Stimulated activated memory B cell treated with anti-CD40 and anti-IgM and Interleukin-4, amounts not matched to agents 10 μg/mL and 1 μg/mL and 100 μg/mL, for 72 hours (primary cell): ENCODE data around the gene NKX1-1.

ENCODE experiments used
- ATAC-seq: fragments of 150-1000 bp; cut with Tn5 transposase; 2 replicates; pipeline ENCODE4 v1.10.0; 2021
- H3K27ac Mint-ChIP-seq: one replicate; pipeline ENCODE4 v1.8.0; 2022; ENCODE audit warnings: mild to moderate bottlenecking, mixed read lengths
- H3K27me3 Mint-ChIP-seq: one replicate; pipeline ENCODE4 v1.8.0; 2022; ENCODE audit warnings: mixed read lengths
- H3K36me3 Mint-ChIP-seq: one replicate; pipeline ENCODE4 v1.8.0; 2022; ENCODE audit warnings: mixed read lengths
- H3K4me1 Mint-ChIP-seq: one replicate; pipeline ENCODE4 v1.8.0; 2022; ENCODE audit warnings: mixed read lengths
- H3K4me3 Mint-ChIP-seq: one replicate; pipeline ENCODE4 v1.8.0; 2022; ENCODE audit warnings: mild to moderate bottlenecking, moderate library complexity, mixed read lengths
- H3K9me3 Mint-ChIP-seq: one replicate; pipeline ENCODE4 v1.8.0; 2022; ENCODE audit warnings: mixed read lengths

NKX1-1 gene

DNA sequence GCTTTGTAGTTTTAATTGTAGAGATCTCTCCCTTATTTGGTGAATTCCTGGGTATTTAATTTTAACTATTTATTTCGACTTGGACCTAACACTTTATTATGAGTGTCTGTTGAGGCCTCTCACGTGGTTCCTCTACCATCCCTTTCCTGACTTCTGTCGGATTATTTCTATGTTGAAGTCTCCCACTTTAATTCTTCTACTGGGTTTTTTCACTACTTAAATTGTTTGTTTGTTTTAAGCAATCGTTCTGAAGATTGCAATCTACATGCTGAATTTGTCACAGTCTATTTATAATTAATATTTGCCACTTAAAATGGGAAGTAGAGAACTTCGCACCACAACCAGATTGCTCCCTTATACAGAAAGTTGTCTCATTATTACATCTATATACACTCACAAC lies 20.8 kb upstream of the NKX1-1 start:
- Mint-ChIP-seq H3K36me3 (no peaks in the 10 kb centered on the region), H3K27ac (no peak overlapping the region), H3K9me3 (no peaks in the 10 kb centered on the region), H3K4me3 (no peak overlapping the region), H3K27me3 (peaks cover 40% of the 10 kb centered on the region), H3K4me1 (no peaks in the 10 kb centered on the region)
- ATAC-seq, result no peak

DNA sequence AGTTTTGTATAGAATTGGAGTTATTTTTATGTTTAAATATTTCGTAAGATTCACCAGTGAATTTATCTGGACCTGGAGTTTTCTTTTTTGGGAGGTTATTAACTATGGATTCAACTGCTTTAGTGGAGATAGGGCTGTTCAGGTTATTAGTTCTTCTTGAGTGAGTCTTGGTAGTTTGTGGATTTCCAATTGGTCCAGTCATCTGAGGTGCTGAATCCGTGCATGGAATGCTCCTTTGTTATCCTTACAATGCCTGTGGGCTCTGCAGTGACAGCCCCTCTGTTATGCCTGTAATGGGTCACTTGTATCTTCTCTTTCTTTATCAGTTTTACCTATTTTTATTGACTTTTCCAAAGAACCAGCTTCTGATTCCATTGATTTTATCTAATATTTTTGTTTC lies 15.4 kb upstream of the NKX1-1 start:
- no peak overlapping the region for H3K4me3 Mint-ChIP-seq
- H3K27ac Mint-ChIP-seq, result no peak overlapping the region
- no peaks in the 10 kb centered on the region for H3K36me3 Mint-ChIP-seq
- no peak for ATAC-seq
- no peaks in the 10 kb centered on the region for H3K4me1 Mint-ChIP-seq
- peaks cover 53% of the 10 kb centered on the region for H3K27me3 Mint-ChIP-seq
- H3K9me3 Mint-ChIP-seq, result no peaks in the 10 kb centered on the region

DNA sequence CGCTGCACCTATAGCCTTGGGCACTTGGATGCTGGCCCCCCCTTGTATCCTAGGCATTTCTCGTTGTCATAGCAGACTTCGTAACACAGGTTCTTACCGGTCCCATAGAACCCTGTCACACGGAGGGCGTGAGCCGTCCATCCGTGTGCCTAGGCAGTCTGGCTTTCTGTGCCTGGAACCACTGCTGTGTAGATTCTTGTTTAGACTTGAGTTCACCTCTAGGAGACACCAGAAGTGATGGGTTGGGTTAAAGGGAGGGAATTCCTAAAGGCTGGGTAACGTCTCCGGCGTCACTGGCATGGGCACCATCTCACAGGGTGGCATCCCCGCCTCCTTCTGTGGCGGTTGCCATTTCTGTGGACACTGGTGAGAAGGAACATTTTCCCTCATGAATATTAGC lies 13.5 kb upstream of the NKX1-1 start:
- ATAC-seq, result no peak
- no peak overlapping the region for H3K27ac Mint-ChIP-seq
- H3K4me1 Mint-ChIP-seq, result no peaks in the 10 kb centered on the region
- H3K9me3 Mint-ChIP-seq, result no peaks in the 10 kb centered on the region
- H3K27me3 Mint-ChIP-seq, result peaks cover 51% of the 10 kb centered on the region
- no peak overlapping the region for H3K4me3 Mint-ChIP-seq
- no peaks in the 10 kb centered on the region for H3K36me3 Mint-ChIP-seq

DNA sequence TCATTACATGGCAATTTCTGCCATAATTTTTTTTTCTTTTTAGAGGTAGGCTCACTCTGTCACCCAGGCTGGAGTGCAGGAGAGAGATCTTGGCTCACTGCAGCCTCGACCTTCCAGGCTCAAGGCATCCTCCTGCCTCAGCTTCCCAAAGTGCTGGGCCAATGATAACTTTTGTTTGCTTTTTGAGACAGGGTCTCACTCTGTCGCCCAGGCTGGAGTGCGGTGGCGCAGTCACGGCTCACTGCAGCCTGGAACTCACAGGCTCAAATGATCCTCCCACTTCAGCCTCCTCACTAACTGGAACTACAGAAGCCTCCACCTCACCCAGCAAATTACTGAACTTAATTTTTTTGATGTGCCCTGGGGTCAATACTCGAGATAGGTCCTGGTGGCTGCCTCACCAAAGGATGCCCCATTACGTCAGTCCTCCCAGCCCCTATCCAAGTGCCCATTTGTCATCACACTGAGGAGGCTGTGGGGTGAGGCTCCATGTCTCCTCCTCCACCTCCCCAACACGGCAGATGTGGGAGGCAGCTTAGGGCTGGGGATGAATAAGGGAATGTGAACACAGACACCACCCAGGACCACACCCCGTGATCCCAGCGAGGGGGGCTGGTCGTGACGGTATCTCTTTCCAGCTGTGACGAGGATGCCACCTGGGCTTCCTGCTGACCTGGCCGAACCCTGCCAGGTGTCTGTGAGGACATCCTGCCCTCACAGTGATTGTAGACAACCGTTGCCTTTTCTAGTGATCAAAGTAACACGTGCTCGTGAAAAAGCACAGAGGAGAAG lies 12.4 kb upstream of the NKX1-1 start:
- ATAC-seq, result no peak
- no peaks in the 10 kb centered on the region for H3K4me1 Mint-ChIP-seq
- peaks cover 44% of the 10 kb centered on the region for H3K27me3 Mint-ChIP-seq
- H3K36me3 Mint-ChIP-seq, result no peaks in the 10 kb centered on the region
- no peaks in the 10 kb centered on the region for H3K9me3 Mint-ChIP-seq
- H3K4me3 Mint-ChIP-seq, result no peak overlapping the region
- H3K27ac Mint-ChIP-seq, result no peak overlapping the region

DNA sequence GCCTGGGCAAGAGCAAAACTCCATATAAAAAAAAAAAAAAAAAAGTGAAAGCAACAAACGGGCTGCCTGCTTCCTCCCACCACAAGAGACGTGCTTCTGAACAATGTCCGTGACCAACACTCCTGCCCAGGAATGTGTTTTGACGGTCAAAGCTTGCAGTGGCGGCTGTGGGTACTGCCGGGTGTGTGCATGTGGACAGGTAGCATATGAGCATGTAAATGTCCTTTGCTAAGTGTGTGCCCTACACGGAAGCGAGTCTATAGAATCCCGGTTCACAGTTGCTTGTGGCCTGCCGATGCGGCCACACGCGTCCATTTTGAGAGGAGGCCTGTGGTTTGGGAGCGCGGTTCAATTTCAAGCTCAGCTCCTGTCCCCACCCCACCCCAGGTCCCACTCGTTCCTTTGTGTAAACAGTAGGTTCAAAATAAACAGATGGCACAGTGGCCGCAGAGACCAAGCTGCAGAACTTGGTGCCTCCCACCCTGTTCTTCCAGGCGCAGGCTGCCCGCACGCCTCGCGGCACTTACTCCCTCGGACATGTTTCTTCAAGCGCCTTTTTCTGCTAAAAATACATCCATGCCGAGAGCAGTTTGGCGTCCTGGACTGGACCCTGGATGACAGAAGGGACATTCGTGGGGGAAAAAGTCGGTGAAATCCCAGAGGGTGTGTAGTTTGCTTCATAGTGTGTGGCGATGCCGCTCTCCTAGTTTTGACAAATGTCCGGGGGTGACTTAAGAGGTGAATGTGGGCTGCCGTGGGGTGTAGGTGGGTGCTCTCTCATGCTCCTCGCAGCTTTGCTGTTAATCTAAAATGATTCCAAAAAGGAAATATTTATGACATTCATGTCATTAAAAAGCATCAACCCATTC lies 11.5 kb upstream of the NKX1-1 start:
- Mint-ChIP-seq H3K9me3 (no peaks in the 10 kb centered on the region), H3K27me3 (peaks cover 51% of the 10 kb centered on the region), H3K36me3 (no peaks in the 10 kb centered on the region), H3K4me3 (no peak overlapping the region), H3K4me1 (no peaks in the 10 kb centered on the region), H3K27ac (no peak overlapping the region)
- ATAC-seq, result no peak

DNA sequence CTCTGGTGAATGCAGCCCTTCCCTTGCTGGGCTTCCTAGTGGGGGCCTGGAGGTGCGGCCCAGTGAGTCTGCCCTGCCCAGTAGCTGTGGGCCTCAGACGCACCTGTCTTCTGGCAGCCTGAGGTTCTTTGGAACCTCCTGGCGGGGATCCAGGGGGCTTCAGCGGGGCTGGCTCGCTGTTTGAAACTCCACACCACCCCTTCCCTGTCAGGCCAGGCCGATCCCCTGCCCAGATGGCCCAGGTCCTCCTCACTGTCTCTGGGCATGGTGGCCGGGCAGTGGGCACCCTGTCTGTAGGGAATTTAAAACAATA lies 10.7 kb upstream of the NKX1-1 start:
- Mint-ChIP-seq H3K27ac (no peak overlapping the region), H3K4me1 (no peaks in the 10 kb centered on the region), H3K36me3 (no peaks in the 10 kb centered on the region), H3K9me3 (no peaks in the 10 kb centered on the region), H3K27me3 (peaks cover 60% of the 10 kb centered on the region), H3K4me3 (no peak overlapping the region)
- ATAC-seq, result no peak

DNA sequence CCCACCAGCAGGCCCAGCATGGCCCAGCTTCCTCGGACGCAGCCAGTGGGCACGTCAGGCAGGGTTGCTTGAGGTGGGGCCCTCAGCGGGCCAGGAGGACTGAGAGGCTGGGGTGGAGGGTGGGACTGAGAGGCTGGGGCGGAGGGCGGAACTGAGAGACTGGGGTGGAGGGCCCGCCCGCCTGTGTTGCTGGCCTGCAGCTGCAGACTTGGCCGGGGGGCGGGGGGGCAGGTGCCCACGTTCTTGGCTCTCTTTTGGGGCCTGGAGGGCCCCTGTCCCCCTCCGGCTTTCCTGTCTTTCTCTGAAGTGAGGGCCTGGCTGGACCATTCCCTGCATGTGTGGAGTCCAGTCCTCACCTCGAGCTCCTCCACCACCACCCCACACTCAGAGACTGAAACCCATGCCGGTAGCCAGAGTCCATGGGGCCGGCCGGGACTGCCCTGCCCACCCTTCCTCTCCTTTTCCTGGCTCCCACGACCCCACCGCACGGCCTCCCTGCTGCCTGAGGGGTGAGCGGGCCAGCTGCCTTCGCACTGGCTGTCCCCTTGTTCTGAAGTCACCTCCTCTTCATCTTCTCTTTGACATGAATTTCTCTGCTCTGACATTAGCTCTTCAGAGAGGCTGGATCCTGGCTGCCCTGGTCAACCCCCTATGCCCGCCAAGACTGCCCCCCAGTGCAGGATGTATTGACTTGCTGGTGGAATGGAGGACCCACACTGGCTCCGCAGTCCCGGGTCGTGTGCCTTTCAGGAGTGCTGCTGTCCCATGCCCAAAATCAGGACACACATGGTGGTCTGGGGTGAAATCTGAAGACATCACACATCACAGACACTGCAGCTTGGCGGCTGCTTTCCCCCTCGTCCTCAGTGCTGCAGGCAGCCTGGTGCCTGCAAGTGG lies 10.1 kb upstream of the NKX1-1 start:
- H3K27ac Mint-ChIP-seq, result no peak overlapping the region
- H3K4me1 Mint-ChIP-seq, result no peaks in the 10 kb centered on the region
- H3K9me3 Mint-ChIP-seq, result no peaks in the 10 kb centered on the region
- H3K36me3 Mint-ChIP-seq, result no peaks in the 10 kb centered on the region
- H3K27me3 Mint-ChIP-seq, result peaks cover 66% of the 10 kb centered on the region
- no peak for ATAC-seq
- no peak overlapping the region for H3K4me3 Mint-ChIP-seq

DNA sequence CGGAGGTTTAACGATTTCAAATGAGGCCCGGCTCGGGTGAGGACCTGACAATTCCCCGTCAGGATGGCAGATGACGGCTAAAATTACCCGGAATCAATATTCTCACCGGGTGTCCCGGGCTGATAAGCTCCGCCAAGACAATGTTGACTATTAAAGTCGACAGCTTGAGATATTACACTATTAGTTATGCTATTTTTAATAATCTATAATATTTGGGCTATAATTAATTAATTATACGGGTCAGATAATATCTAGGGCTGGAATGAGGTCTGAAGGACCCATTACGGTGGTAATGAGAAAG lies 9.4 kb upstream of the NKX1-1 start:
- no peak overlapping the region for H3K27ac Mint-ChIP-seq
- no peaks in the 10 kb centered on the region for H3K9me3 Mint-ChIP-seq
- H3K27me3 Mint-ChIP-seq, result peaks cover 72% of the 10 kb centered on the region
- no peak for ATAC-seq
- no peaks in the 10 kb centered on the region for H3K4me1 Mint-ChIP-seq
- H3K36me3 Mint-ChIP-seq, result no peaks in the 10 kb centered on the region
- no peak overlapping the region for H3K4me3 Mint-ChIP-seq

DNA sequence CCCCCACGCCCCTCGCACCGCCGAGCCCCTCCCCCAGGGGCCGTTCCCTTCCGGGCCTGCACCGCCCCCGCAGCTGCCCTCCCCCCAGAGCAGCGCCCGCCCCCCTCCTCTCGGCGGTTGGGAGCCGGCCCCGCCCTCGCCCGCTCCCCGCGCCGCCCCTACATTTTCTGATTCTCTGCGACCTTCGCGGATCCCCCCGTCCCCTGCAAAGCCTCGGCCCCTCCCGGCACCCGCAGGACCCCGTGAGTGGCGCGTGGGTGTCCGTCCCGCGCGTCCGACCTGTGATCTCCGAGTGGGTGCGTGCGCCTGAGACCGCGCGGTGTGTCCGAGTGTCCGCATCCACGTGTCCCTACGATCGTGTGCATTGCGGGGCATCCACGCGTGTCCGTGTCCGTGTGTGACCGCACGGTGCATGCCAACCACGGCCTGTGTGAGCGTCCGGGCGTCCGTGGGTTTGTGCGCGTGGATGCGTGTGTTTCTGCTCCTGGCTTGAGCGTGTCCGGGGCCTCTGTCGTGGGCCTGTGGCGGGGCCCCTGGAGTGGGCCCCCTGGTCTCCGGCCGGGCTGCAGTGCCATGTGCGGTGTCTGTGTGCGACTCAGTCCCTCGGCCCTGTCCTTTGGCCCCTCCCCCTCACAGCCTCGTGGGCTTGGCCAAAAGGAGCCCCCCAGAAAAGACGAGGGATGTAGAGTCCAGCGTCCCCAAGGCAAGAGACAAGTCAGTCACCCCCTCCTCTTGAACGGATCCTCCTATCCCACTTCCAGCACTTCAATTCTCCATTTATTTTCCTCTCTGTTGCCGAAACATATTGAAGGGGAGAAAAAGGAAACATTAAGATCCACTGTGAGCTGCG lies 8.8 kb upstream of the NKX1-1 start:
- peak; percentile 34 for ATAC-seq
- H3K27me3 Mint-ChIP-seq, result peaks cover 78% of the 10 kb centered on the region
- no peaks in the 10 kb centered on the region for H3K4me1 Mint-ChIP-seq
- no peaks in the 10 kb centered on the region for H3K36me3 Mint-ChIP-seq
- H3K27ac Mint-ChIP-seq, result no peak overlapping the region
- H3K4me3 Mint-ChIP-seq, result no peak overlapping the region
- no peaks in the 10 kb centered on the region for H3K9me3 Mint-ChIP-seq

DNA sequence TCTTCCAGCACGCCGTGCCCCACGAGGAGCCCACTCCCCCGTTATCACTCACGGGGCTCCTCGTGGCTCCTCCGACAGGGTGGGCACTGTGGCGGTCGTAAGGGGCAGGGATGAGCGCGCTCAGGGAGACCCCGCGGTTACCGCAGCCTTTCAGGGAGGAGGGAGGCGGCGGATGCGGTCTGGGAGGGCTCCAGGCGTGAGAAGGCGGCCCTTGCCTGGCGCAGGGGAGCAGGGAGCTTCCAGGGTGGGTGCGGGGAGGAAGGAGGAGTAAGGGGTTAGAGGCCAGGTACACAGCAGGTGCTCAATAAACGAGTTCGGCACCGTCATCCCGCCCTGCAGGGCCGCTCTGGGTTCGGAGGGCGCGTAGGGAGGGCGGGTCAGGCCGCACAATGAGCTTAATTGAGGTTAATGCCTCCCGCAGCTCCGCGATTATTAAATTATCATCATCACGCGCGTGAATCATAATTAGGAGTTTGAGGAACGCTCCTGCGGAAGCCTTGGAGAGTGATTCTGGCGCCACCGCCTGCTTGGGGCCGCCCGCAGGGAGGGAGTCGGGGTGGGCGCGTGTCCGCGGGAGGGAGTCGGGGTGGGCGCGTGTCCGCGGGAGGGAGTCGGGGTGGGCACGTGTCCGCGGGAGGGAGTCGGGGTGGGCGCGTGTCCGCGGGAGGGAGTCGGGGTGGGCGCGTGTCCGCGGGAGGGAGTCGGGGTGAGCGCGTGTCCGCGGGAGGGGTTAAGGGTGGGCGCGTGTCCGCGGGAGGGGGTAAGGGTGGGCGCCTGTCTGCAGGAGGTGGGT lies 7.6 kb upstream of the NKX1-1 start:
- ATAC-seq, result no peak
- H3K4me1 Mint-ChIP-seq, result no peaks in the 10 kb centered on the region
- no peaks in the 10 kb centered on the region for H3K9me3 Mint-ChIP-seq
- H3K36me3 Mint-ChIP-seq, result no peaks in the 10 kb centered on the region
- H3K4me3 Mint-ChIP-seq, result no peak overlapping the region
- peaks cover 82% of the 10 kb centered on the region for H3K27me3 Mint-ChIP-seq
- H3K27ac Mint-ChIP-seq, result no peak overlapping the region

DNA sequence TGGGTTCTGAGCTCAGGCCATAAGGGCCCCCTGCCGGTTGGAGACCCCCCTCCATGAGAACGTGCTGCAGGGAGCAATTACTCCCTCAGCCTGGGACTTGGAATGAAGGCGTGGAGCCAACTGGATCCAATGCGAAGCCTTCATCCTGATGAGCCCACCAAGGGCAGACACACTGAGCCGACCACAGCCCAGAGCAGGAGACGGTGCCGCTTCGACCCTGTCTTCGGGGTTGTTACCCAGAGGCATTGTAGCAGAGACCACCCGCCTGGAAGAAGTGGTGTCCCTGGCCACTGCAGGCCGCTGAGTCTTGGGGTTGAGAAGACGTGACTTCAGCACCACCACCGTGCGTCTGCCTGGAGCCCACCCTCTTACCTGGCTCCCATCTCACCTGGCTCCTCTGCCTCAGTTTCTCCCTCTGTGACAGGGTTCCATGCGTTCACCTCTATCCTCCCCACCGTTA lies 7.0 kb upstream of the NKX1-1 start:
- H3K27me3 Mint-ChIP-seq, result peaks cover 82% of the 10 kb centered on the region
- no peak overlapping the region for H3K4me3 Mint-ChIP-seq
- H3K36me3 Mint-ChIP-seq, result peaks cover 4% of the 10 kb centered on the region
- H3K4me1 Mint-ChIP-seq, result peaks cover 5% of the 10 kb centered on the region
- H3K9me3 Mint-ChIP-seq, result peaks cover 3% of the 10 kb centered on the region
- ATAC-seq, result no peak
- no peak overlapping the region for H3K27ac Mint-ChIP-seq

DNA sequence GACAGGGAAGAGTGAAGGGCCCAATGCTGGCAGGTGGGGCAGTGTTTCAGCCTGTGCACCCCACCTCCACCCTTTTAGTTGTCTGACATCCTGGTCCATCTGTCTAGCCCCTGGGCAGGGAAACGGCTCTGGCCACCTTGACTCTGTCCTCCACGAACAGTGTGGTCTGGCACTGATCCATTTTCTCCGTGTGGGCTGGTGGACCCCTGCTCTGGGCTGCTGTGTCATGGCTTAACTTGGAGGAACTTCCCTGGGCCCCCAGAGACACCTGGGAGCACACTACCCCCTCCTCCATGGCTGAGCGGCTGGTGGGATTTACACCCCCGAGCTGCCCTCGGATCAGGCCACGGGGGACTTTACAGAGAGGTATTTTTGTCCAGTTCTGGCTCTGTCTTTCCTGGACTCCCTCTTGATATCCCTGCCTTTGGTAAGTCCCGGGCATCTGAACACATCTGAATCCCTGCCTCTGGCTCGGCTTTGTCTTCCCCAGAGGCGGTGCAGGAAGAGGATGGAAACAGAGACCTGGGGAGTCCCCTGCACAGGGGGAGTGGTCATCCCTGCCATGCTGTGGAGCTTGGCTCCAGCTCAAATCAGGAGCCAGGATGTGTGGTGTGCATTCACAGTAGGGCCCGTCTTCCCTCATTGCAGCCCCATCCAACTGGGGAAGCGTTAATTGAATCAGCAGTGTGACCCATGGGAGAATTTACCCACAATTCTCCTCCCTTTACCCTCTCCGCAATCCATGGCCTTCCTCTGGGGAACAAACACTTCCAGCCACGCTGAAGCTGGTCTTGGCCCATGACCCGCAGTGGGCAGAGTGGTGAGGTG lies 6.3 kb upstream of the NKX1-1 start:
- Mint-ChIP-seq H3K36me3 (peaks cover 4% of the 10 kb centered on the region), H3K9me3 (peaks cover 3% of the 10 kb centered on the region), H3K4me1 (peaks cover 5% of the 10 kb centered on the region), H3K27ac (no peak overlapping the region), H3K27me3 (peaks cover 88% of the 10 kb centered on the region), H3K4me3 (no peak overlapping the region)
- no peak for ATAC-seq
